Measurements from ENCODE around the gene PRDM1.

DNA sequence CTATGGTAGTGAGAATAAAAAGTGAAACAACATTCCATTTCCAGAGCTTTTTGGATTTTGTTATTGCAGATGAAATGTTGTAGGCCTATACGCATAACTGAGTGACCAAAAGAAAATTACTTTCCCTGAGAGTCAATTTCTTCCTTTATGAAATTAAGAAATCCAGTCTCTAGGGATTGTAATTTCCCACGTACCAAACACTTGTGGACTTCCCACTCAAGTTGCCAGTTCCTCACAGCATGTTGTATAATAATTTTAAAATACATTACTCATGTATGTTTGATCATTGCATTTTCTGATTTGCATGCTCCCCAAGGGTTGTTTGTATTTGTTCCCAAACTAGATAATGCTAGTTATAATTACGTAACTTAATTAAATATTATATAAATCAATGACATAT is 12.0 kb upstream of the PRDM1 start:
- TF ChIP-seq POLR2A (IDR thresholded peaks at IDR 0.05) (no peak), EP300 (IDR thresholded peaks at IDR 0.05) (no peak), POLR2AphosphoS5 (IDR thresholded peaks at IDR 0.05) (no peak)
- TF ChIP-seq, protein P1, sequence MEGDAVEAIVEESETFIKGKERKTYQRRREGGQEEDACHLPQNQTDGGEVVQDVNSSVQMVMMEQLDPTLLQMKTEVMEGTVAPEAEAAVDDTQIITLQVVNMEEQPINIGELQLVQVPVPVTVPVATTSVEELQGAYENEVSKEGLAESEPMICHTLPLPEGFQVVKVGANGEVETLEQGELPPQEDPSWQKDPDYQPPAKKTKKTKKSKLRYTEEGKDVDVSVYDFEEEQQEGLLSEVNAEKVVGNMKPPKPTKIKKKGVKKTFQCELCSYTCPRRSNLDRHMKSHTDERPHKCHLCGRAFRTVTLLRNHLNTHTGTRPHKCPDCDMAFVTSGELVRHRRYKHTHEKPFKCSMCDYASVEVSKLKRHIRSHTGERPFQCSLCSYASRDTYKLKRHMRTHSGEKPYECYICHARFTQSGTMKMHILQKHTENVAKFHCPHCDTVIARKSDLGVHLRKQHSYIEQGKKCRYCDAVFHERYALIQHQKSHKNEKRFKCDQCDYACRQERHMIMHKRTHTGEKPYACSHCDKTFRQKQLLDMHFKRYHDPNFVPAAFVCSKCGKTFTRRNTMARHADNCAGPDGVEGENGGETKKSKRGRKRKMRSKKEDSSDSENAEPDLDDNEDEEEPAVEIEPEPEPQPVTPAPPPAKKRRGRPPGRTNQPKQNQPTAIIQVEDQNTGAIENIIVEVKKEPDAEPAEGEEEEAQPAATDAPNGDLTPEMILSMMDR (IDR thresholded peaks at IDR 0.05): no peak

Measured in upper lobe of left lung (tissue), 4 donors.